Breast epithelium (tissue), 4 donors: ENCODE measurements around the gene RPS6KA4. TPM values are rescaled to one million over a fixed set of nuclear protein-coding genes. Genes with fewer than 3 reads are reported as not detected.

Experiments
- DNase-seq, 2 donors: peaks; one replicate each; pipeline ENCODE4 v3.0.0-alpha.2; 2019; ENCODE audit warnings: low spot score in 2 of 2
- H3K27ac ChIP-seq, 2 donors: fragments of 200-600 bp; sonication (generic) in 1 of 2; one replicate each; pipeline ENCODE4 v1.5.1; 2016 to 2019; ENCODE audit warnings: mild to moderate bottlenecking in 1 of 2
- H3K27me3 ChIP-seq, 2 donors: fragments of 200-600 bp; sonication (generic) in 1 of 2; one replicate each; pipeline versions ENCODE4 v1.5.1 to v1.6.0; 2017 to 2019; ENCODE audit warnings: control low read depth in 1 of 2, mild to moderate bottlenecking in 1 of 2
- H3K36me3 ChIP-seq: fragments of 200-600 bp; one replicate; pipeline ENCODE4 v1.5.1; 2019
- H3K4me1 ChIP-seq, 2 donors: fragments of 200-600 bp; sonication (generic); one replicate each; pipeline ENCODE4 v1.5.1; 2016 to 2019; ENCODE audit warnings: control low read depth in 1 of 2
- H3K4me3 ChIP-seq, 3 donors: fragments of 200-600 bp; sonication (generic); 1 replicate in 2 of 3; 2 replicates in 1 of 3; pipeline ENCODE4 v1.5.1; 2016 to 2019; ENCODE audit warnings: mild to moderate bottlenecking in 3 of 3, moderate library complexity in 2 of 3
- H3K9me3 ChIP-seq, 2 donors: fragments of 200-600 bp; sonication (generic) in 1 of 2; one replicate each; pipeline ENCODE4 v1.5.1; 2016 to 2019; ENCODE audit warnings: control low read depth in 1 of 2
- POLR2A ChIP-seq: fragments of 450-650 bp; IDR thresholded peaks from one replicate; pipeline ENCODE4 v1.6.1; 2016; ENCODE audit warnings: antibody characterized with exemption, mild to moderate bottlenecking, moderate library complexity
- POLR2AphosphoS5 ChIP-seq, 3 donors: sonication (generic); formaldehyde crosslinking; IDR thresholded peaks; one replicate each; pipeline ENCODE4 v1.6.1; 2017; ENCODE audit warnings: antibody characterized with exemption in 3 of 3
- intact Hi-C: fragments of 100-400 bp; cut with DNase I; formaldehyde crosslinking; loops from one replicate; pipeline ENCODE4 v1.15.1; 2023; ENCODE audit warnings: low total_unique reads
- total RNA-seq, 3 donors: library from RNA; depleted of rRNA; stranded (reverse); fragments of >200 nt; gene quantifications; one replicate each; pipeline ENCODE4 v1.1.0, GENCODE V29; 2016
- TF ChIP-seq, protein P1 (sequence below), 3 donors: fragments of 450-650 bp; IDR thresholded peaks; one replicate each; pipeline ENCODE4 v1.5.1; 2016 to 2017; ENCODE audit warnings: antibody characterized with exemption in 3 of 3, mild to moderate bottlenecking in 3 of 3, moderate library complexity in 3 of 3

The RPS6KA4 gene
- total RNA-seq, 3 donors from 2014 or later = 16.7 to 20.6 (median 19.4) TPM

DNA sequence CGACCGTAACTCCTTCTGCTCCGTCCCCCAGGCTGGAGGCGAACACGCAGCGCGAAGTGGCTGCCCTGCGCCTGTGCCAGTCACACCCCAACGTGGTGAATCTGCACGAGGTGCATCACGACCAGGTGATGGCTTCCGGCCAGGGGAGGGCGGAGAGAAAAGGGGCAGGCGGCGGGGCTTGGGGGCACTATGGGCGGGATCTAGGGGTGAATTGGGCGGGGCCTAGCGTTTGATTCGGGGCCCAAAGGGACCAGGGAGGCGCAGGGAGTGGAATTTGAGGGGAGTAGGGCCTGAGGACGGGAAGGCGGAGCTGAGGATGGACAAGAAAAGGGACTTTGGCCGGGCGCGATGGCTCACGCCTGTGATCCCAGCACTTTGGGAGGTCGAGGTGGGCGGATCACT, 9.7 kb downstream of the RPS6KA4 start:
- Histone ChIP-seq H3K4me3 (no peak overlapping the region), H3K4me1 (no peaks in the 10 kb centered on the region), H3K27me3 (no peaks in the 10 kb centered on the region), H3K36me3 (no peaks in the 10 kb centered on the region), H3K9me3 (no peaks in the 10 kb centered on the region), H3K27ac (no peak overlapping the region)
- intact Hi-C loops = no loop called here
- TF ChIP-seq POLR2A (no peak), POLR2AphosphoS5 (IDR thresholded peaks at IDR 0.05) (no peak)
- TF ChIP-seq, protein P1, sequence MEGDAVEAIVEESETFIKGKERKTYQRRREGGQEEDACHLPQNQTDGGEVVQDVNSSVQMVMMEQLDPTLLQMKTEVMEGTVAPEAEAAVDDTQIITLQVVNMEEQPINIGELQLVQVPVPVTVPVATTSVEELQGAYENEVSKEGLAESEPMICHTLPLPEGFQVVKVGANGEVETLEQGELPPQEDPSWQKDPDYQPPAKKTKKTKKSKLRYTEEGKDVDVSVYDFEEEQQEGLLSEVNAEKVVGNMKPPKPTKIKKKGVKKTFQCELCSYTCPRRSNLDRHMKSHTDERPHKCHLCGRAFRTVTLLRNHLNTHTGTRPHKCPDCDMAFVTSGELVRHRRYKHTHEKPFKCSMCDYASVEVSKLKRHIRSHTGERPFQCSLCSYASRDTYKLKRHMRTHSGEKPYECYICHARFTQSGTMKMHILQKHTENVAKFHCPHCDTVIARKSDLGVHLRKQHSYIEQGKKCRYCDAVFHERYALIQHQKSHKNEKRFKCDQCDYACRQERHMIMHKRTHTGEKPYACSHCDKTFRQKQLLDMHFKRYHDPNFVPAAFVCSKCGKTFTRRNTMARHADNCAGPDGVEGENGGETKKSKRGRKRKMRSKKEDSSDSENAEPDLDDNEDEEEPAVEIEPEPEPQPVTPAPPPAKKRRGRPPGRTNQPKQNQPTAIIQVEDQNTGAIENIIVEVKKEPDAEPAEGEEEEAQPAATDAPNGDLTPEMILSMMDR (IDR thresholded peaks at IDR 0.05) = no peak
- DNase-seq = no peak

DNA sequence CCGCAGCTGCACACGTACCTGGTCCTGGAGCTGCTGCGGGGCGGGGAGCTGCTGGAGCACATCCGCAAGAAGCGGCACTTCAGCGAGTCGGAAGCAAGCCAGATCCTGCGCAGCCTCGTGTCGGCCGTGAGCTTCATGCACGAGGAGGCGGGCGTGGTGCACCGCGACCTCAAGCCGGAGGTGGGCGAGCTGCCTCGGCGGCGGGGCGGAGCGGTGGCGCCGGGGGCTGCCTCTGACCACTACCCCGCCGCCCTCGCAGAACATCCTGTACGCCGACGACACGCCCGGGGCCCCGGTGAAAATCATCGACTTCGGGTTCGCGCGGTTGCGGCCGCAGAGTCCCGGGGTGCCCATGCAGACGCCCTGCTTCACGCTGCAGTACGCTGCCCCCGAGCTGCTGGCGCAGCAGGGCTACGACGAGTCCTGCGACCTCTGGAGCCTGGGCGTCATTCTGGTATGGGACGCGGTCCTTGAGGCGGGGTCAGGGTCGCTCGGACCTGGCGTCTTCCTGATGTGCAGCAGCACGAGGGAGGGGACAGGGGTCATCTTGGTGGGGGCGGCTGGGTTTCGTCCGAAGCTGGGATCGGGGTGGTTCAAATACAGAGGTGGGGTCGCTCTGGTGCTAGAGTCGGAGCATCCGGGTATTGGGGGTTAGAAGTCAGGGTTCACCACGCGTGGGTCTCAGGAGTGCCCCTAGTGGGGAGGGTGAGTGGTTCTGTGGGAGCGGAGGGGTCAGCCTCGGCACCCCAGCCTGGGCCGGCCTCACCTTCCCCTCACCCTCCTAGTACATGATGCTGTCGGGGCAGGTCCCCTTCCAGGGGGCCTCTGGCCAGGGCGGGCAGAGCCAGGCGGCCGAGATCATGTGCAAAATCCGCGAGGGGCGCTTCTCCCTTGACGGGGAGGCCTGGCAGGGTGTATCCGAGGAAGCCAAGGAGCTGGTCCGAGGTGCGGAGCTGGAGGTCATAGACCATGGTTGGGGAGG, 10.8 kb downstream of the RPS6KA4 start:
- H3K4me3 ChIP-seq = no peak overlapping the region
- DNase-seq = no peak
- no peaks in the 10 kb centered on the region for H3K27me3 ChIP-seq
- no peaks in the 10 kb centered on the region for H3K36me3 ChIP-seq
- no peak overlapping the region for H3K27ac ChIP-seq
- TF ChIP-seq, protein P1 (IDR thresholded peaks at IDR 0.05) = no peak
- TF ChIP-seq POLR2A = no peak
- no peak for TF ChIP-seq POLR2AphosphoS5 (IDR thresholded peaks at IDR 0.05)
- intact Hi-C loops = no loop called here
- H3K9me3 ChIP-seq = no peaks in the 10 kb centered on the region
- no peaks in the 10 kb centered on the region for H3K4me1 ChIP-seq

DNA sequence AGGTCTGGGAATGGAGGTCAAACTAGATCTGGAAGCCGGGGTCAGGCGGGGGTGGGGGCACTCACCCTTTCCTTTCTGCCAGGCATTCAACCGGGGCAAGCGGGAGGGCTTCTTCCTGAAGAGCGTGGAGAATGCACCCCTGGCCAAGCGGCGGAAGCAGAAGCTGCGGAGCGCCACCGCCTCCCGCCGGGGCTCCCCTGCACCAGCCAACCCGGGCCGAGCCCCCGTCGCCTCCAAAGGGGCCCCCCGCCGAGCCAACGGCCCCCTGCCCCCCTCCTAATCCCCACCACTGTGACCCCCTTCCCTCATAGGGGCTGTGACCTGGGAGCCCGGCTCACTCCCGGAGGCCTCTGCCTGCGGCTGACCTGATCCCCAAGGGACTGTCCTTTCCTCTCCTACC, 12.2 kb downstream of the RPS6KA4 start:
- no peak for TF ChIP-seq POLR2A
- TF ChIP-seq POLR2AphosphoS5 (IDR thresholded peaks at IDR 0.05) = no peak
- TF ChIP-seq, protein P1 (IDR thresholded peaks at IDR 0.05) = no peak
- no peak overlapping the region for H3K27ac ChIP-seq
- H3K4me3 ChIP-seq = no peak overlapping the region
- no peaks in the 10 kb centered on the region for H3K36me3 ChIP-seq
- no peaks in the 10 kb centered on the region for H3K27me3 ChIP-seq
- no peaks in the 10 kb centered on the region for H3K9me3 ChIP-seq
- DNase-seq = no peak
- intact Hi-C loops = no loop called here
- no peaks in the 10 kb centered on the region for H3K4me1 ChIP-seq

DNA sequence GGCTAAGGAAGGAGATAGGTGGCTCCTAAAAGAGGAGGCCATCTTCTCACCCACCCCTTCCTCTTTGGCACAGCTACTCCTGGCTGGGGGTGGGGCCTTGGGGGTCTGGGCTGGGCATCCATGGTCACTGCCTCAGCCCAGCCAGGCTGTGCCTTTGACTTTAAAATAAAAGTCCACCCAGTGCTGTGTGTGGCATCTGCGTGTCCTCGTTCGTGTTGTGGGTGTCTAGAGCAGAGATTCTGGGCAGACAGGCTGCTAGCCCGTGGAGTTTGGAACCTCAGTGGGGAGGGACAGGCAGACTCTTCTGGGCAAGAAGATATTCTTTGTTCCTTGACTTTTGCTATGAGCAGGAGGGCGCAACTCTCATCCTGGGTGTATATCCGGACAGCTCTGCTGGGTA, 13.1 kb downstream of the RPS6KA4 start:
- Histone ChIP-seq H3K4me1 (no peaks in the 10 kb centered on the region), H3K27me3 (no peaks in the 10 kb centered on the region), H3K4me3 (no peak overlapping the region), H3K9me3 (no peaks in the 10 kb centered on the region), H3K36me3 (no peaks in the 10 kb centered on the region), H3K27ac (no peak overlapping the region)
- no peak for TF ChIP-seq POLR2AphosphoS5 (IDR thresholded peaks at IDR 0.05)
- TF ChIP-seq POLR2A = no peak
- TF ChIP-seq, protein P1 (IDR thresholded peaks at IDR 0.05) = no peak
- DNase-seq = no peak
- intact Hi-C loops = no loop called here
